Liver (tissue), 9 donors: ENCODE results near the gene PLEKHF1. TPM values are rescaled to one million over a fixed set of nuclear protein-coding genes. Genes with fewer than 3 reads are reported as not detected.

ENCODE experiments used
- DNase-seq: peaks from one replicate; pipeline ENCODE4 v3.0.0-alpha.2; 2017; ENCODE audit warnings: low spot score
- H3K27ac ChIP-seq, 2 donors: one replicate each; pipeline ENCODE4 v1.7.0; 2013; ENCODE audit warnings: inconsistent platforms in 2 of 2, low read length in 2 of 2, control low read depth in 1 of 2, low read depth in 1 of 2, mild to moderate bottlenecking in 1 of 2
- H3K27me3 ChIP-seq, 4 donors: one replicate each; pipeline versions ENCODE4 v1.6.1 to v1.7.0; 2013; ENCODE audit warnings: low read length in 3 of 4, inconsistent platforms in 1 of 4, mild to moderate bottlenecking in 1 of 4, moderate library complexity in 1 of 4; ENCODE audit not compliant: control insufficient read depth in 4 of 4, insufficient read depth in 4 of 4
- H3K36me3 ChIP-seq, 4 donors: one replicate each; pipeline versions ENCODE4 v1.6.1 to v1.7.0; 2013; ENCODE audit warnings: low read length in 3 of 4, mild to moderate bottlenecking in 3 of 4, low read depth in 1 of 4, moderate library complexity in 1 of 4; ENCODE audit not compliant: control insufficient read depth in 4 of 4, insufficient read depth in 3 of 4
- H3K4me1 ChIP-seq, 4 donors: one replicate each; pipeline versions ENCODE4 v1.6.1 to v1.7.0; 2013; ENCODE audit warnings: low read length in 3 of 4, mild to moderate bottlenecking in 3 of 4, moderate library complexity in 1 of 4; ENCODE audit not compliant: control insufficient read depth in 4 of 4, insufficient read depth in 4 of 4
- H3K4me3 ChIP-seq, 3 donors: one replicate each; pipeline versions ENCODE4 v1.6.1 to v1.7.0; 2013; ENCODE audit warnings: low read length in 3 of 3, control low read depth in 1 of 3, low read depth in 1 of 3, mild to moderate bottlenecking in 1 of 3
- H3K9ac ChIP-seq, 2 donors: one replicate each; pipeline ENCODE4 v1.7.0; 2013; ENCODE audit warnings: low read length in 2 of 2, mild to moderate bottlenecking in 2 of 2, moderate library complexity in 2 of 2, control low read depth in 1 of 2, low read depth in 1 of 2
- H3K9me3 ChIP-seq, 4 donors: one replicate each; pipeline versions ENCODE4 v1.6.1 to v1.7.0; 2013; ENCODE audit warnings: low read length in 3 of 4; ENCODE audit not compliant: control insufficient read depth in 4 of 4
- EGR1 ChIP-seq, 2 donors: IDR thresholded peaks; 2 replicates each; pipeline ENCODE4 v1.6.1; 2016 to 2018; ENCODE audit warnings: antibody characterized with exemption in 2 of 2, low read depth in 2 of 2
- FOXA2 ChIP-seq: IDR thresholded peaks from 2 replicates; pipeline ENCODE4 v1.6.1; 2016; ENCODE audit warnings: antibody characterized with exemption
- GABPA ChIP-seq, 2 donors: IDR thresholded peaks in 1 of 2; conservative IDR thresholded peaks in 1 of 2; 2 replicates each; pipeline ENCODE4 v1.6.1; 2016; ENCODE audit warnings: antibody characterized with exemption in 2 of 2, mild to moderate bottlenecking in 1 of 2, moderate library complexity in 1 of 2
- HNF4A ChIP-seq, 2 donors: conservative IDR thresholded peaks; 2 replicates each; pipeline ENCODE4 v1.6.1; 2016; ENCODE audit warnings: antibody characterized with exemption in 2 of 2, mild to moderate bottlenecking in 2 of 2
- HNF4G ChIP-seq: IDR thresholded peaks from 2 replicates; pipeline ENCODE4 v1.6.1; 2016; ENCODE audit warnings: antibody characterized with exemption
- JUND ChIP-seq, 2 donors: IDR thresholded peaks; 2 replicates each; pipeline ENCODE4 v1.6.1; 2016; ENCODE audit warnings: antibody characterized with exemption in 2 of 2
- MAX ChIP-seq: IDR thresholded peaks from 2 replicates; pipeline ENCODE4 v1.6.1; 2016; ENCODE audit warnings: antibody characterized with exemption
- RAD21 ChIP-seq, 2 donors: IDR thresholded peaks; 2 replicates each; pipeline ENCODE4 v1.6.1; 2016; ENCODE audit warnings: antibody characterized with exemption in 2 of 2, mild to moderate bottlenecking in 2 of 2
- REST ChIP-seq: IDR thresholded peaks from 2 replicates; pipeline ENCODE4 v1.6.1; 2016; ENCODE audit warnings: antibody characterized with exemption, mild to moderate bottlenecking
- RXRA ChIP-seq, 2 donors: IDR thresholded peaks; 2 replicates each; pipeline ENCODE4 v1.6.1; 2017 to 2018; ENCODE audit warnings: antibody characterized with exemption in 2 of 2, mild to moderate bottlenecking in 1 of 2
- SP1 ChIP-seq: IDR thresholded peaks from 2 replicates; pipeline ENCODE4 v1.6.1; 2018; ENCODE audit warnings: antibody characterized with exemption, mild to moderate bottlenecking
- YY1 ChIP-seq: IDR thresholded peaks from 2 replicates; pipeline ENCODE4 v1.6.1; 2016; ENCODE audit warnings: antibody characterized with exemption, mild to moderate bottlenecking
- ZBTB33 ChIP-seq: IDR thresholded peaks from 2 replicates; pipeline ENCODE4 v1.6.1; 2016; ENCODE audit warnings: antibody characterized with exemption
- WGBS: extraction: QIAGEN DNeasy Blood & Tissue Kit; methylation state at CpG from one replicate; pipeline ENCODE4 v1.1.7; 2013; 5-methylcytosine and 5-hydroxymethylcytosine counted together
- polyA plus RNA-seq, 2 donors: library from polyadenylated mRNA; stranded (reverse) in 1 of 2; unstranded in 1 of 2; fragments of 200-250 nt in 1 of 2; fragments of >200 nt in 1 of 2; fragmentation: Nextera tagmentation in 1 of 2; extraction: Ambion mirVana in 1 of 2; gene quantifications; one replicate each; pipeline versions ENCODE4 v1.2.1 to v1.2.3, GENCODE V29; 2013 to 2015
- total RNA-seq, 2 donors: library from RNA; depleted of rRNA; stranded (reverse); fragments of >200 nt; gene quantifications; one replicate each; pipeline ENCODE4 v1.2.3, GENCODE V29; 2014
- TF ChIP-seq, protein P1 (sequence below): fragments of 150-350 bp; IDR thresholded peaks from 2 replicates; pipeline ENCODE4 v1.5.1; 2017; ENCODE audit warnings: improper control_type of control experiment, low read depth, low read length; ENCODE audit not compliant: missing input control
- donor health status: healthy.
- donor health status: healthy.
- donor health status: healthy.
- donor health status: healthy.
- donor health status: healthy.

Gene PLEKHF1
- total and polyA plus RNA-seq, 4 donors, result 2.9 to 15.1 (median 8.9) TPM

DNA sequence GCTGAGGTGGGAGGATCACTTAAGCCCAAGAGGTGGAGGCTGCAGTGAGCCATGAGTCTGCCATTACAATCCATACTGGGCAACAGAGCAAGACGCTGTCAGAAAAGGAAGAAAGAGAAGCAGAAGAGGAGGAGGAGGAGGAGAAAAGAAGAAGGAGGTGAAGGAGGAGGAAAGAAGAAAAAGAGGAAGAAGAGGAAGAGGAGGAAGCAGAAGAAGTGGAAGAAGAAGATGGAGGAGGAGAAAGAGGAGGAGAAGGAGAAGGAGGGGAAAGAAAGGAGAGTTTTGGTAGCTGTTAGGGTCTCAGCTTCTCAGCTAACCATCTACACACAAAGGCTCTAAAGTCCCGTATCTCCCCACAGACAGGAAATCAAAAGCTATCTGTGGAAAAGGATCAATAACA, 23.7 kb upstream of the PLEKHF1 start (continued):
- no peak for TF ChIP-seq HNF4A (conservative IDR thresholded peaks at IDR 0.05)

DNA sequence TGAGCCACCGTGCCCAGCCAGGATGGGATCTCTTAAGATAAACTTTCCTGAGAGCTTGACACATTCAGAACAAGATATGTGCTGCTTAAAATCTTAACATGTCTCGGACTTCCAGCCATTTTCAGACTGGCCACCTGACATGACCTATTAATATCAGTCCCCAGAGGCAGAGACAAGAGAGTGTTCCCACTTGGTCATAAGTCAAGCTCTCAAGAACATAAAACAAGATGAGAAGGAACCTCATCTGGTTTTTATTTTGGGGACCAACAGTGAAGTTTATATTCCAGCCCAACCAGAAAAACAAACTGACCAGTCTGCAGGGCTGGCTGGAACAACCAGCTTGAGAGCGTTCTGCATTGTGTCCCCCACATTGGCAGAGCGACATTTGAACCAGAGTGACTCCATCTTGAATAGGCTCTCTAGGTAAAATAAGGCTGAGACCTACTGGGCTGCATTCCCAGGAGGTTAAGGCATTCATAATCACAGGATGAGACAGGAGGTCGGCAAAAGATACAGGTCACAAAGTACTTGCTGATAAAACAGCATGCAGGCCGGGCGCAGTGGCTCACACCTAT, 21.8 kb upstream of the PLEKHF1 start:
- no peak for DNase-seq
- no peak overlapping the region for H3K9ac ChIP-seq
- no peak overlapping the region for H3K27ac ChIP-seq
- H3K36me3 ChIP-seq, result no peaks in the 10 kb centered on the region
- H3K4me1 ChIP-seq, result peaks cover 0 to 8% (median 3%) of the 10 kb centered on the region in 4 donors
- no peaks in the 10 kb centered on the region for H3K27me3 ChIP-seq
- H3K9me3 ChIP-seq, result no peaks in the 10 kb centered on the region
- WGBS, result 88% methylated on average over 7 of the region's 7 CpGs
- no peak for TF ChIP-seq YY1
- TF ChIP-seq ZBTB33, result no peak
- H3K4me3 ChIP-seq, result no peak overlapping the region

GRCh38 chr19:29644210-29644609, 21.1 kb upstream of the PLEKHF1 start:
- 86% methylated on average over 6 of the region's 6 CpGs for WGBS
- no peaks in the 10 kb centered on the region for H3K27me3 ChIP-seq
- H3K27ac ChIP-seq, result no peak overlapping the region
- TF ChIP-seq GABPA (IDR thresholded peaks at IDR 0.05 in 1 of 2, conservative IDR thresholded peaks at IDR 0.05 in 1 of 2) (no peak), YY1 (no peak), HNF4G (no peak), JUND (IDR thresholded peaks at IDR 0.05) (no peak), EGR1 (IDR thresholded peaks at IDR 0.05; ENCODE audit: low read depth in 2 of 2) (no peak), RXRA (IDR thresholded peaks at IDR 0.05) (no peak)
- TF ChIP-seq, protein P1, sequence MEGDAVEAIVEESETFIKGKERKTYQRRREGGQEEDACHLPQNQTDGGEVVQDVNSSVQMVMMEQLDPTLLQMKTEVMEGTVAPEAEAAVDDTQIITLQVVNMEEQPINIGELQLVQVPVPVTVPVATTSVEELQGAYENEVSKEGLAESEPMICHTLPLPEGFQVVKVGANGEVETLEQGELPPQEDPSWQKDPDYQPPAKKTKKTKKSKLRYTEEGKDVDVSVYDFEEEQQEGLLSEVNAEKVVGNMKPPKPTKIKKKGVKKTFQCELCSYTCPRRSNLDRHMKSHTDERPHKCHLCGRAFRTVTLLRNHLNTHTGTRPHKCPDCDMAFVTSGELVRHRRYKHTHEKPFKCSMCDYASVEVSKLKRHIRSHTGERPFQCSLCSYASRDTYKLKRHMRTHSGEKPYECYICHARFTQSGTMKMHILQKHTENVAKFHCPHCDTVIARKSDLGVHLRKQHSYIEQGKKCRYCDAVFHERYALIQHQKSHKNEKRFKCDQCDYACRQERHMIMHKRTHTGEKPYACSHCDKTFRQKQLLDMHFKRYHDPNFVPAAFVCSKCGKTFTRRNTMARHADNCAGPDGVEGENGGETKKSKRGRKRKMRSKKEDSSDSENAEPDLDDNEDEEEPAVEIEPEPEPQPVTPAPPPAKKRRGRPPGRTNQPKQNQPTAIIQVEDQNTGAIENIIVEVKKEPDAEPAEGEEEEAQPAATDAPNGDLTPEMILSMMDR, result no peak
- no peak for DNase-seq
- peaks cover 0 to 8% (median 3%) of the 10 kb centered on the region in 4 donors for H3K4me1 ChIP-seq
- H3K9me3 ChIP-seq, result no peaks in the 10 kb centered on the region
- H3K4me3 ChIP-seq, result no peak overlapping the region
- no peaks in the 10 kb centered on the region for H3K36me3 ChIP-seq
- H3K9ac ChIP-seq, result no peak overlapping the region

- H3K4me1 ChIP-seq, result peaks cover 0 to 8% (median 3%) of the 10 kb centered on the region in 4 donors
- 52% methylated on average over 5 of the region's 5 CpGs for WGBS
- no peak for DNase-seq
- H3K27ac ChIP-seq, result no peak overlapping the region
- H3K9ac ChIP-seq, result no peak overlapping the region
- H3K9me3 ChIP-seq, result no peaks in the 10 kb centered on the region
- H3K36me3 ChIP-seq, result no peaks in the 10 kb centered on the region
- no peaks in the 10 kb centered on the region for H3K27me3 ChIP-seq
- H3K4me3 ChIP-seq, result no peak overlapping the region
- TF ChIP-seq RXRA (IDR thresholded peaks at IDR 0.05) (no peak), RAD21 (IDR thresholded peaks at IDR 0.05) (no peak), SP1 (no peak), MAX (no peak), REST (no peak), HNF4A (conservative IDR thresholded peaks at IDR 0.05) (no peak), FOXA2 (no peak)
- TF ChIP-seq, protein P1, result no peak
These were observed 19.8 kb upstream of the PLEKHF1 start for GRCh38 chr19:29645491-29645867.
